Measurements from ENCODE around the gene TNS4. TPM values are rescaled to one million over a fixed set of nuclear protein-coding genes. Genes with fewer than 3 reads are reported as not detected.

The TNS4 gene
- total and polyA plus RNA-seq, 9 of the 15 experiments (the other 6 are each of a cell fraction or from before 2014, with no cell fraction given): 0.04 to 0.73 (median 0.24) TPM; not detected in 1

DNA sequence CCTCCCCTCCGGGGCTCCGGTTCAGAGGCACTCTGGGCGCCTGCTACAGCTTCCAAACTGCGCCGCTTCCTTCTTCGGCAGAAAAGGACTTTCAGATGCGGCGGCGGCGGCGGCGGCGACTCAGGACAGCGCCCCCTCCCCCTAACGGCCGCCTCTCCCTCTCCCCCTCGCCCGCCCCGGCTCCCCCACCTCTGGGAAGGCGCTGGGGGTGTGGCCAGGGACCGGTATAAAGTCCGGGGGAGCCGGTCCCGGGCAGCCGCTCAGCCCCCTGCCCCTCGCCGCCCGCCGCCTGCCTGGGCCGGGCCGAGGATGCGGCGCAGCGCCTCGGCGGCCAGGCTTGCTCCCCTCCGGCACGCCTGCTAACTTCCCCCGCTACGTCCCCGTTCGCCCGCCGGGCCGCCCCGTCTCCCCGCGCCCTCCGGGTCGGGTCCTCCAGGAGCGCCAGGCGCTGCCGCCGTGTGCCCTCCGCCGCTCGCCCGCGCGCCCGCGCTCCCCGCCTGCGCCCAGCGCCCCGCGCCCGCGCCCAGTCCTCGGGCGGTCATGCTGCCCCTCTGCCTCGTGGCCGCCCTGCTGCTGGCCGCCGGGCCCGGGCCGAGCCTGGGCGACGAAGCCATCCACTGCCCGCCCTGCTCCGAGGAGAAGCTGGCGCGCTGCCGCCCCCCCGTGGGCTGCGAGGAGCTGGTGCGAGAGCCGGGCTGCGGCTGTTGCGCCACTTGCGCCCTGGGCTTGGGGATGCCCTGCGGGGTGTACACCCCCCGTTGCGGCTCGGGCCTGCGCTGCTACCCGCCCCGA is 58.0 kb downstream of the TNS4 start, which contains the start of gene IGFBP4 (continued):
- TF ChIP-seq, protein P1, sequence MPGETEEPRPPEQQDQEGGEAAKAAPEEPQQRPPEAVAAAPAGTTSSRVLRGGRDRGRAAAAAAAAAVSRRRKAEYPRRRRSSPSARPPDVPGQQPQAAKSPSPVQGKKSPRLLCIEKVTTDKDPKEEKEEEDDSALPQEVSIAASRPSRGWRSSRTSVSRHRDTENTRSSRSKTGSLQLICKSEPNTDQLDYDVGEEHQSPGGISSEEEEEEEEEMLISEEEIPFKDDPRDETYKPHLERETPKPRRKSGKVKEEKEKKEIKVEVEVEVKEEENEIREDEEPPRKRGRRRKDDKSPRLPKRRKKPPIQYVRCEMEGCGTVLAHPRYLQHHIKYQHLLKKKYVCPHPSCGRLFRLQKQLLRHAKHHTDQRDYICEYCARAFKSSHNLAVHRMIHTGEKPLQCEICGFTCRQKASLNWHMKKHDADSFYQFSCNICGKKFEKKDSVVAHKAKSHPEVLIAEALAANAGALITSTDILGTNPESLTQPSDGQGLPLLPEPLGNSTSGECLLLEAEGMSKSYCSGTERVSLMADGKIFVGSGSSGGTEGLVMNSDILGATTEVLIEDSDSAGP (CRISPR knock-in tag; IDR thresholded peaks at IDR 0.05): no peak
- TF ChIP-seq PCBP1 (IDR thresholded peaks at IDR 0.05; ENCODE audit: low read depth, low read length, poor library complexity, severe bottlenecking): no peak
- TF ChIP-seq, protein P2, sequence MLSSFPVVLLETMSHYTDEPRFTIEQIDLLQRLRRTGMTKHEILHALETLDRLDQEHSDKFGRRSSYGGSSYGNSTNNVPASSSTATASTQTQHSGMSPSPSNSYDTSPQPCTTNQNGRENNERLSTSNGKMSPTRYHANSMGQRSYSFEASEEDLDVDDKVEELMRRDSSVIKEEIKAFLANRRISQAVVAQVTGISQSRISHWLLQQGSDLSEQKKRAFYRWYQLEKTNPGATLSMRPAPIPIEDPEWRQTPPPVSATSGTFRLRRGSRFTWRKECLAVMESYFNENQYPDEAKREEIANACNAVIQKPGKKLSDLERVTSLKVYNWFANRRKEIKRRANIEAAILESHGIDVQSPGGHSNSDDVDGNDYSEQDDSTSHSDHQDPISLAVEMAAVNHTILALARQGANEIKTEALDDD (IDR thresholded peaks at IDR 0.05): no peak
- TF ChIP-seq FUS (optimal IDR thresholded peaks at IDR 0.05; ENCODE audit: low read depth, low read length): no peak
- TF ChIP-seq MECOM (CRISPR knock-in tag; IDR thresholded peaks at IDR 0.05): no peak
- TF ChIP-seq CBFA2T2 (conservative IDR thresholded peaks at IDR 0.05): no peak
- TF ChIP-seq CREB1 (IDR thresholded peaks at IDR 0.05): no peak
- no peak for TF ChIP-seq CREB1 (CRISPR knock-in tag; IDR thresholded peaks at IDR 0.05)
- TF ChIP-seq CSDE1 (IDR thresholded peaks at IDR 0.05): no peak
- TF ChIP-seq ERF (CRISPR knock-in tag; IDR thresholded peaks at IDR 0.05): no peak
- peak; percentile 96 for TF ChIP-seq HNRNPLL (IDR thresholded peaks at IDR 0.05; ENCODE audit: low read depth, low read length, poor library complexity, severe bottlenecking)
- TF ChIP-seq, protein P3, sequence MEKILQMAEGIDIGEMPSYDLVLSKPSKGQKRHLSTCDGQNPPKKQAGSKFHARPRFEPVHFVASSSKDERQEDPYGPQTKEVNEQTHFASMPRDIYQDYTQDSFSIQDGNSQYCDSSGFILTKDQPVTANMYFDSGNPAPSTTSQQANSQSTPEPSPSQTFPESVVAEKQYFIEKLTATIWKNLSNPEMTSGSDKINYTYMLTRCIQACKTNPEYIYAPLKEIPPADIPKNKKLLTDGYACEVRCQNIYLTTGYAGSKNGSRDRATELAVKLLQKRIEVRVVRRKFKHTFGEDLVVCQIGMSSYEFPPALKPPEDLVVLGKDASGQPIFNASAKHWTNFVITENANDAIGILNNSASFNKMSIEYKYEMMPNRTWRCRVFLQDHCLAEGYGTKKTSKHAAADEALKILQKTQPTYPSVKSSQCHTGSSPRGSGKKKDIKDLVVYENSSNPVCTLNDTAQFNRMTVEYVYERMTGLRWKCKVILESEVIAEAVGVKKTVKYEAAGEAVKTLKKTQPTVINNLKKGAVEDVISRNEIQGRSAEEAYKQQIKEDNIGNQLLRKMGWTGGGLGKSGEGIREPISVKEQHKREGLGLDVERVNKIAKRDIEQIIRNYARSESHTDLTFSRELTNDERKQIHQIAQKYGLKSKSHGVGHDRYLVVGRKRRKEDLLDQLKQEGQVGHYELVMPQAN (IDR thresholded peaks at IDR 0.05; ENCODE audit: borderline replicate concordance): no peak
- no peak for TF ChIP-seq SMARCE1 (IDR thresholded peaks at IDR 0.05)
- TF ChIP-seq, protein P4, sequence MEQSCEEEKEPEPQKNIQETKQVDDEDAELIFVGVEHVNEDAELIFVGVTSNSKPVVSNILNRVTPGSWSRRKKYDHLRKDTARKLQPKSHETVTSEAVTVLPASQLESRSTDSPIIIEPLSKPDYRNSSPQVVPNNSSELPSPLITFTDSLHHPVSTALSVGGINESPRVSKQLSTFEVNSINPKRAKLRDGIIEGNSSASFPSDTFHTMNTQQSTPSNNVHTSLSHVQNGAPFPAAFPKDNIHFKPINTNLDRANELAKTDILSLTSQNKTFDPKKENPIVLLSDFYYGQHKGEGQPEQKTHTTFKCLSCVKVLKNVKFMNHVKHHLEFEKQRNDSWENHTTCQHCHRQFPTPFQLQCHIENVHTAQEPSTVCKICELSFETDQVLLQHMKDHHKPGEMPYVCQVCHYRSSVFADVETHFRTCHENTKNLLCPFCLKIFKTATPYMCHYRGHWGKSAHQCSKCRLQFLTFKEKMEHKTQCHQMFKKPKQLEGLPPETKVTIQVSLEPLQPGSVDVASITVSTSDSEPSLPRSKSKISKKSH (CRISPR knock-in tag; IDR thresholded peaks at IDR 0.05): no peak
- TF ChIP-seq, protein P5, sequence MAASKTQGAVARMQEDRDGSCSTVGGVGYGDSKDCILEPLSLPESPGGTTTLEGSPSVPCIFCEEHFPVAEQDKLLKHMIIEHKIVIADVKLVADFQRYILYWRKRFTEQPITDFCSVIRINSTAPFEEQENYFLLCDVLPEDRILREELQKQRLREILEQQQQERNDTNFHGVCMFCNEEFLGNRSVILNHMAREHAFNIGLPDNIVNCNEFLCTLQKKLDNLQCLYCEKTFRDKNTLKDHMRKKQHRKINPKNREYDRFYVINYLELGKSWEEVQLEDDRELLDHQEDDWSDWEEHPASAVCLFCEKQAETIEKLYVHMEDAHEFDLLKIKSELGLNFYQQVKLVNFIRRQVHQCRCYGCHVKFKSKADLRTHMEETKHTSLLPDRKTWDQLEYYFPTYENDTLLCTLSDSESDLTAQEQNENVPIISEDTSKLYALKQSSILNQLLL (CRISPR knock-in tag; IDR thresholded peaks at IDR 0.05; ENCODE audit: borderline replicate concordance): no peak
- TF ChIP-seq ZNF766 (CRISPR knock-in tag; conservative IDR thresholded peaks at IDR 0.05): no peak

Data from K562 (cell line).